ENCODE results near the gene TSPO. TPM values are rescaled to one million over a fixed set of nuclear protein-coding genes. Genes with fewer than 3 reads are reported as not detected.

The TSPO gene
- total and polyA plus RNA-seq, 8 donors = 198 to 489 (median 380) TPM

GRCh38 chr22:43109921-43110443 lies 41.4 kb upstream of the TSPO start:
- DNase-seq = peak in 1 of 2 donors; percentile 55

GRCh38 chr22:43110444-43110926 lies 40.9 kb upstream of the TSPO start, which contains the start of gene BIK:
Gene BIK, plus strand, starts transcription at chr22:43110750. Its CDS starts 13,273 bp downstream, at chr22:43124023.
- peaks cover 23 to 59% (median 57%) of the 10 kb centered on the region in 4 donors for H3K4me1 ChIP-seq
- peak in 1 of 4 donors; percentile 31 for TF ChIP-seq POLR2A (IDR thresholded peaks at IDR 0.05)
- TF ChIP-seq POLR2AphosphoS5 (IDR thresholded peaks at IDR 0.05) = peak in 2 of 3 donors; percentile 30 to 56
- peak in 1 of 7 experiments; percentile 9 for TF ChIP-seq CTCF (IDR thresholded peaks at IDR 0.05)
- no peak for TF ChIP-seq EP300 (IDR thresholded peaks at IDR 0.05)
- intact Hi-C loops (cut with DNase I; ENCODE audit: low total_unique reads) = no loop called here
- 0 to 1% (median 0%) methylated on average over 17 to 49 of the region's 49 CpGs for WGBS, 5 donors
- H3K36me3 ChIP-seq = no peaks in the 10 kb centered on the region
- peak within 1 kb of the TSS; percentile 57 to 76 (median 66) for H3K4me3 ChIP-seq
- peaks cover 0 to 65% (median 16%) of the 10 kb centered on the region in 3 donors for H3K27me3 ChIP-seq
- no peaks in the 10 kb centered on the region for H3K9me3 ChIP-seq
- H3K27ac ChIP-seq = peak within 1 kb of the TSS; percentile 80 to 92 (median 86)
- peak; percentile 68 to 78 for DNase-seq

More at GRCh38 chr22:43109921-43110443, 41.4 kb upstream of the TSPO start:
- Histone ChIP-seq H3K4me3 (peak overlapping the region; percentile 57 to 76 (median 66)), H3K9me3 (no peaks in the 10 kb centered on the region), H3K4me1 (peaks cover 19 to 54% (median 52%) of the 10 kb centered on the region in 4 donors), H3K27me3 (peaks cover 0 to 60% (median 16%) of the 10 kb centered on the region in 3 donors), H3K27ac (peak overlapping the region in 1 of 5 donors; percentile 86), H3K36me3 (no peaks in the 10 kb centered on the region)
- WGBS, 5 donors = 2 to 19% (median 13%) methylated on average over 20 to 32 of the region's 32 CpGs
- TF ChIP-seq POLR2A (IDR thresholded peaks at IDR 0.05) (no peak), EP300 (IDR thresholded peaks at IDR 0.05) (no peak), CTCF (IDR thresholded peaks at IDR 0.05) (no peak), POLR2AphosphoS5 (IDR thresholded peaks at IDR 0.05) (no peak)
- intact Hi-C loops (cut with DNase I; ENCODE audit: low total_unique reads) = no loop called here

GRCh38 chr22:43110927-43111623 lies 40.3 kb upstream of the TSPO start:
- TF ChIP-seq POLR2AphosphoS5 (IDR thresholded peaks at IDR 0.05) = peak in 2 of 3 donors; percentile 15 to 40
- TF ChIP-seq EP300 (IDR thresholded peaks at IDR 0.05) = no peak
- TF ChIP-seq CTCF (IDR thresholded peaks at IDR 0.05) = peak in 1 of 7 experiments; percentile 7
- TF ChIP-seq POLR2A (IDR thresholded peaks at IDR 0.05) = no peak
- Histone ChIP-seq H3K27me3 (peaks cover 0 to 66% (median 16%) of the 10 kb centered on the region in 3 donors), H3K36me3 (no peaks in the 10 kb centered on the region), H3K4me3 (peak overlapping the region; percentile 57 to 76 (median 66)), H3K4me1 (peaks cover 28 to 65% (median 62%) of the 10 kb centered on the region in 4 donors), H3K27ac (peak overlapping the region; percentile 80 to 92 (median 86)), H3K9me3 (no peaks in the 10 kb centered on the region)
- WGBS, 5 donors = 1 to 14% (median 2%) methylated on average over 13 to 86 of the region's 86 CpGs
- intact Hi-C loops (cut with DNase I; ENCODE audit: low total_unique reads) = no loop called here
- DNase-seq = peak; percentile 76 to 85

- H3K4me3 ChIP-seq = peak overlapping the region in 1 of 4 donors; percentile 27
- peak in 1 of 3 donors; percentile 71 for TF ChIP-seq POLR2AphosphoS5 (IDR thresholded peaks at IDR 0.05)
- no peak for TF ChIP-seq POLR2A (IDR thresholded peaks at IDR 0.05)
- peaks cover 36 to 83% (median 77%) of the 10 kb centered on the region in 4 donors for H3K4me1 ChIP-seq
- no peaks in the 10 kb centered on the region for H3K36me3 ChIP-seq
- H3K27me3 ChIP-seq = peaks cover 0 to 71% (median 16%) of the 10 kb centered on the region in 3 donors
- H3K27ac ChIP-seq = peak overlapping the region; percentile 73 to 88 (median 82)
- DNase-seq = peak; percentile 88
- intact Hi-C loops (cut with DNase I; ENCODE audit: low total_unique reads) = no loop called here
- H3K9me3 ChIP-seq = no peaks in the 10 kb centered on the region
- WGBS, 5 donors = 18 to 43% (median 24%) methylated on average over 7 to 13 of the region's 13 CpGs
These were observed 37.7 kb upstream of the TSPO start for GRCh38 chr22:43113526-43114251.
